Hepatocyte (in vitro differentiated cells): ENCODE measurements around the gene PCDH9.

ENCODE experiments used
- CTCF ChIP-seq: fragments of 200-600 bp; sonication (generic); IDR thresholded peaks from 2 replicates; pipeline ENCODE4 v1.5.1; 2016; ENCODE audit warnings: antibody characterized with exemption, mild to moderate bottlenecking; ENCODE audit not compliant: poor library complexity
- EZH2phosphoT487 ChIP-seq: fragments of 200-600 bp; sonication (generic); IDR thresholded peaks from one replicate; pipeline ENCODE4 v1.6.1; 2018; ENCODE audit warnings: antibody characterized with exemption, mild to moderate bottlenecking, low read depth, moderate library complexity; ENCODE audit not compliant: unreplicated experiment, severe bottlenecking

DNA sequence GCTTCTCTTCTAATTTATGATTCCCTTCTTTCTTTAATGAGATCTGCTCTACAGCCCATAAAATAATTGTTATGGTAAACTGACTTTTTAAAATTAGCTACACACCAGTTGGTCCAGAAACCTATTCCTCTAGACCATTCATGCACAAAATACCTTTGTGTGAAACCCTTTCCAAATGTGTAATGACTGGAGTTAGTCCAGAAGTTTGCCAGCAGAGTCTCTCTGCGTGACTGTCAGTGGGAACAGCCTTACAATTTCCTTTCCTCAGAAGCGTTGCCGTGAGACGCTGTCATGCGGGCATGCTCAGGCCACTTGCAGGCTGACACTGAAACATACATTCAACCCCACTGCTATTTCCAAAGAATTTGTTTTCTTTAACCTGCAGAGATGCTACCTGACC is 965.2 kb downstream of the PCDH9 start:
- TF ChIP-seq CTCF (no peak), EZH2phosphoT487 (no peak)
